Activated CD8-positive, alpha-beta memory T cell treated with anti-CD3 and anti-CD28 coated beads for 24 hours (primary cell): ENCODE data around the gene EPG5.
"Not testable (repeated sequence)": the region's sequence is repeated elsewhere in the genome, so short reads cannot be mapped to it uniquely, and the experiment has no call there.

ENCODE experiments used
- DNase-seq: peaks from one replicate; pipeline ENCODE4 v3.0.0-alpha.2; 2020

EPG5 gene

DNA sequence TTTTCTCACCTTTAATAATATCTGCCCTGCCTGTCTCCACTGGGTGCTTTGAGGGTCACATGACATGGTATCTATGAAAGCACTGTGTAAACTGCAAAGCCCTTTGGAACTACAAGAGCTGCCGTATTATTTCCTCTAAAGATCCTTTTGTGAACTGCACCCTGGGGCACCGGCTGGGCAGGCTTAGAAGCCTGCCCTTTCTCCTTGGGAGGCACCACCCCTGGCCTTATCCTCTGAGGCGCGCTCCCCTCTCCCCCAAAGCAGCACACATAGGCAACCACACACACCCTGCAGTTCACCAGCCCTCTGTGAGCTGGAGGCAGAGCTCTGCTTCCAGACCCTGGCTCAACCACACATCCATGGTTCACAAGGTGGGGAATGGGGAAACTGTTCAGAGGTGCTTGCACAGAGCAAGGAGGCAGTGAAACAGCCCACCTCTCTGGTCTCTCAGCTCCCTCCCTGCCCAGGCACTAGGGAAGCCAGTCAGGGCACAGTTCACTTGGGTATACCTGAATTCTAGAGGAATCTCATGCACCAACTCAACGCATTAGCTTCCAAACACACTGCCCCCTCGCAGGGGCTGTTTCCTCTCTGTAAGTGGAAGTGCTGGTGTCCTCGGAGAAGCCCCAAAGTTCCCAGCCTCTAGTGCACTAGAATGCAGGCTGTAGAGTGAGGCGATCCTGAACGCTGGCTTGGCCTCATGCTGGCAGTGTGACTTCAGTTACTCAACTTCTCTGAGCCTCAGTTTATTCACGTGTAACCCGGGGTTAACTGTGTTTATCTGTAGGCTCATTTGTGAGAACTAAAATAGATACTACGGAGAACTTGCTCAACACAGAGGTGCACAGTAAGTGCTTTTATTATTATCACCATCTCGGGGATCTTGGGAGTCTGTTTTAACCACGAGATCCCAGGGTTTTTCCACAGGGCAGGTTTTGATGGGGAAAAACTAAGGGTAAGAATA is 130.6 kb downstream of the EPG5 start:
- DNase-seq = no peak

DNA sequence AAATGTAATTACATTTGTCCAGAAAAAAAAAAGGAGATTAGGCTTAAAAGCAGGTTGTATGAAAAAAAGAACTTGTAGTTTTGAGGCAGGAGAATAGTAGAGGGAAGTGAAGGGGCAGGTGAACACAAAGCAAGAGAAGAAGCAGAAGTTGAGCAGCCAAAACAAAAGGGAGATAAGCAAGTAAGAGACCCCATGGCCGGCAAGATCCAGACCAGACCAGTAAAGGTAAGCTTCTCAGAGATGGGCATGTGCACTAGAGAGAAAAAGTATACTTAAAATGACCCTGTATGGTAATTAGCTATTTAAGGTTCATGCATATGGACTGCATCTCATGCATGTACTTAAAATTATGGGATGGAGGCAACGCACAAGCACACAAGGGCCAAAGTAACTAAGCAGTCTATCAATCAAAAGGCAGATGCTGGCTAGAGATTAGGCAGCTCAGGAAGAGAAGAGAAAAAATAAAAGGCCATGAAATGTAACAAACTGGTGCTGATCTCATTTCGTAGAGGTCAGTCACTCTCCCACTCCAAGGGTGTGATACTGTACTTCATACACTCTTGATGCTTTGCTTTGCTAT is 132.0 kb downstream of the EPG5 start:
- no peak for DNase-seq

DNA sequence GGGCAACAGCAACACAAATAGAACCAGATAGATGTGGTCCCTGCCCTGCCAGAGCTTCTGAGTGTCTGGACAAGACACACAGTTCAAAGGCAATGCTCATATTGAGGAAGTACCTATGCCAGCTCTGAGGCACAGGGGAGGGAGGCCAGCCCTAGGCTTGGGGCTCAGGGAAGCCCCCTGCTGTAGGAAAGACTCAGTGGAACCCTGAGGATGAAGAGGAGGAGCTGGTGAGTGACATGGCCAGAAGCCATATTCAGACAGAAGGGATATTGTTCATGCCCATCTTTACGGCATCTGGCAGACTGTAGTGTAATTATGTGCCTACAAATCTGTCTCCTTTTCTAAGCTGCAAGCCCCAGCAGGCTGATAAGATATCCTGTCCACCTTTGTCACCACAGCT is 132.8 kb downstream of the EPG5 start:
- no peak for DNase-seq

DNA sequence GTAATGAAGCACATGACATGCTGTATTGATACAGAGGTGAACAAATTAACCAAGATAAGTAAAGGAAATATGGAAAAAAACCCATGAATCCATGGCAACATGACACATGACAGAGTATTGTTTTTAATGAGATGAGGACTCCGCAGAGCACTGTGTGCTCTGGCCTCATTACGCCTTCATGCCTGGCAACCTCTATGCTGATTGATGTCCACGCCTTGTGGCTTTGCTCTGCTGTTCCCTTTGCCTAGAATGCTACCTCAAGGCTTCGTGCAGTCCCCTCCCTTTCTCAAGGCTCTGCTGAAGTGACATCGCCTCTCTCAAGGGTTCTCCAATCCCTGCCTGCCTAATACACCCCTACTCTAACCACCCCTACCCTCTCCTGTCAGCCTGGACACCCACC is 133.3 kb downstream of the EPG5 start:
- DNase-seq = no peak

DNA sequence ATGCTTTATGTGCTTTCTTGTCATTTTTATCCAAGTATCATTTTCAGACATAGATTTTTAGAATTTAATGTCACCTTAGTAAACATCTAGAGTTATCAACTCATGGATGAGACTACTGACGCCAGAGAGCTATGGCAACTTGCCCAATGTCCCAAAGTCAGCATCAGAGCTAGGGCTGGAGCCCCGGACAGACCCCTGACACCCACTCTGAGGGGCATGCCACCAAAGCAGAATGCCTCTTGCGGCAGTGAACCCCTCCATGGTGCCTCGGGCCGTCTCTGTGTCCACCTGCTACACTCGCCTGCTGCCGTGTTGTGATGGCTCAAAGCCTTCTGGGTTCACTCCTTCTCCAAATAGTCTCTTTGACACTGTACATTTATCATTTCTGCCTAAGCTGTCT is 136.2 kb downstream of the EPG5 start:
- DNase-seq = no peak

DNA sequence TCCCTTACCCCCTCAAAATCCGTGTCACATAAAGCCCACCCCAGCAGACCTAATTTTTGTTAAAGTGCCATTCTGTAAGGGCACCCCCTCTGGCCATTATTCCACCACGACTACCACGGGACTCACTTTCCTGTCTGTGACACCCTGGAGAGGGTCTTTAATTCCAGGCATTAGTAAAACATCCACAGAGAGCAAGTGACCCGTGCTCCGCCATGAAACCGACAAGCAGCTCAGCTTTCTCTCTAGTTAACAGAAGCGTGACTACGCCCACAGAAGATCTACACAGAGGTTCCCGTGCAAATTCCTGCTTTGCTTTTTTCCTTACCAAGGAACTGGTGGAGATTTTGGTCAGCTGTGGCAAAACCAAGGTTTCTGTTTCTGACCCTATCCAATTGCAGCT is 137.3 kb downstream of the EPG5 start:
- no peak for DNase-seq

DNA sequence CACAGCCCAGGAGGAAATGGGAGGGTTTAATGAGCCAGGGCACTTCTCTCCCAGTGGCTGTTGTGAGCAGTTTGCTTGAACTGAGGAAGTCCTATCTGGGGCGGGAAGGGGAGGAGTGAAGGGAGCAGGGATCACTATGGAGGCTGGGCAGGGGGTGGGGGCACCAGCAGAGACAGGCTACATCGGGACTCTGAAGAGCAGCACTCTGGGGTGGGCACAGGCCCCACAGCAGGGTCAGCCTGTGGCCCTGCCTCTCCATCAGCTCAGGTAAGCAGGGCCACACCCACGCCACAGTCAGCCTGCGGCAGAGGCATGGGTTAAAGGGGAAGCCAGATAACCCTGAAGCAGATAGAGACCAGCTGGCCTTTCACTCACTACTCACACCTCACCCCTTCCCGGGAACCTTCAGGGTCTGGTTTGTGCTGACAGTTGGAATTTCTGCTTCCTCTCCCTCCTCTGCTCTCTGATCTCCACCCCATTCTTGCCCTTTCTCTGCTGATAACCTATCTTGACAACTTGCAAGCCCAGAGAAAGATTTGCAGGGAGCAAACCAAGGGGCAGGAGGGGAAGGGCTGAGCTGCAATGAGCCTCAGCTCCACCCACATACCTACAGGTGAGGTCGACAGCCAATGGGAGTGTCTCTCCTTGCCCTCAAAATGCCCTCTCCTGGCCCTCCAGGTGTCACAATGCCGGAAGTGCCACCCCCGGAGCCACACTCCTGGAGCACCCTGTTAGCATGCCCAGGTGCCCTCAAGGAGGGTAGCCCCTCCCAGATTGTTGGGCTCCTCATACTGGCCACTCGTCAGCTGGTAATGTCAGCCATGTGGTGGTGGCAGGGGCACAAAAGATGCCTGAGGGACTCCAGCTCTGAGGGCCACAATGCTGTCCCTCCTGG is 138.0 kb downstream of the EPG5 start:
- no peak for DNase-seq

DNA sequence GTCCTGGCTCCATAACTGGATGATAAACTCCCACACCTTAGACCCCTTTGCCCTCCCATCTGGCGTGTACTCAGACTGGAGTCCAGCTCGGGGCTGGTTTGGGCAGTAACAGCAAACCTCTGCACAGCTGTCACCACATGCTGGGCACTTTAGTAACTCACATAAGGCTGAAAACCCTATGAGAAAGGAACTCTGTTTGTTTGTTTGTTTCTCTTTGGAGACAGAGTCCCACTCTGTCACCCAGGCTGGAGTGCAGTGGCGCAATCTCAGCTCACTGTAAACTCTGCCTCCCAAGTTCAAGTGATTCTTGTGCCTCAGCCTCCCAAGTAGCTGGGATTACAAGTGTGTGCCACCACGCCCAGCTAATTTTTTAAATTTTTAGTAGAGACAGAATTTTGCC is 140.4 kb downstream of the EPG5 start:
- DNase-seq = not testable (repeated sequence)

DNA sequence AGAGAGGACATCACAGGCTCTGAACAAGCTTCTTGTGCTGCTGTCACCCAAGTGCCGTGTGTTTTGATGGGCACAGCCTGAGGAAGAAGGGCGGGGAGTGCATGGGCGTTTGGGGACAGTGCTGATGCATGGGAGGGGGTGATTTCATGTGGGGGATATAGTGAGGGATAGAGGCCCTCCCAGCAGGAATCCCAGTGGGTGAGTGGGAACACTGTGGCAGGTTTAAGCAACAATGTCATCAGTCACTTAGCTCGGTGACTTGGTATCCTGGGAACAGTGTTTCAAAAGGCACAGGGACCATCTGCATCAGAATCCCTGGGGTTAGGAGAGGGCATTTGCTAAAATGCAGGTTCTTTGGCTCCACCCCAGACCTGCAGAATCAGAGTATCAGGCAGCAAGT is 141.0 kb downstream of the EPG5 start:
- no peak for DNase-seq

DNA sequence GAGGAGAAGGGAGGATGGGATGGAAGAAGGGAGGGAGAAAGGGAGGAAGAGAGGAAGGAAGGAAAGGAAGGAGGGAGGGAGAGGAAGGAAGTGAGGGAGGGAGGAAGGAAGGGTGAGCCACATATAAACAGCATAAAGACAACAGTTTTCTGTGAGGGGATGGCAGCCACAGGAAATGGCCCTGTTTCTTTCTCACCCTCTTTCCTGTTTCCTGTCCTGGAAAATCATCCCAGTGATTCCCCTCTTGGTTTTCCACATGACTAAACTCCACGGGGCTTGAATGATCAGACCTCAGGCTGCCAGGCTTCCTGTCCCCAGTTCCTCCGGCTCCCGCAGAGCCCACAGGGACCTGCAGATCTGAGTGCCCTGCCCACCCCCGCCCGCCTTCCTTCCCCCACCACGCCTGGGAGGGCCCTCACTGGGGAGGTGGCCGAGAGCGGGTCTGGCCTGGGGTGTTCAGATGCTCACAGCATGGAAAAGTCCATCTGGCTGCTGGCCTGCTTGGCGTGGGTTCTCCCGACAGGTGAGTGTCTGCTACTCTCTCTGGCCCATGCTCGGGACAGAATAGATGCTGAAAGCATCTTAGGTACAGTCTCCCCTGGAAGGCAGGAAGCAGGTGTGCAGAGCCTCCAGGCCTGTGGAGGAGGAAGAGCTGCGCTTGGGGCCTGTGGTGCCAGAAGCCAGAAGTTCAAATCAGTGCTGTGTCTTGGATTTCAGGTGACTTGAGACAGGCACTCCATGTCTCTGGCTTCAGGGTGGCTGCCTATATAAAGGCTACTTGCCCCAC is 141.7 kb downstream of the EPG5 start, which contains the start of gene SIGLEC15:
Gene SIGLEC15 (plus strand): TSS at position 418 of the 787 bp plus-strand sequence. CDS start 54 bp downstream, at position 472.
- DNase-seq = no peak

DNA sequence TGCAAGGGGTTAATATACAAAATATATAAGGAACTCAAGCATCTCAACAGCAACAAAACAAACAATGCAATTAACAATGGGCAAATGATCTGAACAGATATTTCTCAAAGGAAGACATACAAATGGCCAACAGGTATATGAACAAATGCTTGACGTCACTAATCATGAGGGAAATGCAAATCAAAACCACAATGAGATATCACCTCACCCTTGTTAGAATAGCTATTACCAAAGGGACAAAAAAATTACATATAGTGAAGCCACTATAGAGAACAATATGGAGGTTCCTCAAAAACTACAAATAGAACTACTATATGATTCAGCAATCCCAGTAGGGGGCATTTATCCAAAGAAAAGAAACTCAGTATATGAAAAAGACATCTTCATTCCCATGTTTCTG is 145.4 kb downstream of the EPG5 start:
- no peak for DNase-seq

DNA sequence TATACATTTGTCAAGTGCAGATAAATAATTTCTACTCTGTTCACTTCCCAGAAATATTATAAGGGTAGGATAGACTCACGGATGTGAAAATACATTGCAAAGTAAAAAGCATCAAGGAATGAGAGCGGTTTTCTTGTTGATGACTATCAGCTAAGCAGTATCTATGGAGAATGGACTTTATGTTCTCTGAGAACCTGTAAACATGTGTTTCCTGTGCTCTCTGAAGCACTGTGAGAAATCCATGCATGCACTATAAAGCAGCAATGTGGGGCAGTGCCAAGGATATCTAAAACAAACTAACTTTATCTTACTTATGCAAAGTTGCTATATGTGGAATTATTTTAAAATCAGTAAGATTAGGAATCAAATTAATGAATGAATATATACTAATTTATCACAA is 146.1 kb downstream of the EPG5 start:
- no peak for DNase-seq

DNA sequence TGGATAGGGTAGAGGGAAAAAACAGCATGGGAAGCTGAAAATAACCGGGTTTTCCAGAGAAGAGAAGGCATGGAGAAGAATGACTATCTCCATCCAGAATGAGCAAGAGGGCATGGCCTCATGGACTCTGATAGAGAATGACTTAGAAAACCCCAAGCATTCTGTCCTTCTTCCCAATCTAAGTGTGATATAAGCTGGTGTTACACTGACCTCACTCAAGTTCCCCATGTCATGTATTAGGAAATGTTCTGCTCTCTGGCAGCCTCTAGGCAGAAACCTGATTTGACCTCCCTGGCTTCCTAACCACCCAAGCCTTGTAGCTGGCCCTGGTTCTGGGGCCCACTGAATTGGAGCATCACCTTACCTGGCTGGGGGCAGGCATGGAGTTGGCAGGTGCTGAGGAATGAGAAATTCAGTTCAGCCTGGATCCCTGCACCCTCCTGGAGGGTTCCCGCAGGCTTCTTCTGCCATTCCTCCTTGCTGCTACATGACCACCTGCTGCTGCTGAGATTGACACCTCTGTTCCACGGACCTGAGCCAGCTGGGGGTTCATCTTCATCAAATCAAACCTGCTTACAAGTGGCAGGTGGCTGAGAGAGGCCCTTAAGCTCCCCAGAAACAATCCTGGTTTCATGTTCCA is 146.9 kb downstream of the EPG5 start:
- no peak for DNase-seq

DNA sequence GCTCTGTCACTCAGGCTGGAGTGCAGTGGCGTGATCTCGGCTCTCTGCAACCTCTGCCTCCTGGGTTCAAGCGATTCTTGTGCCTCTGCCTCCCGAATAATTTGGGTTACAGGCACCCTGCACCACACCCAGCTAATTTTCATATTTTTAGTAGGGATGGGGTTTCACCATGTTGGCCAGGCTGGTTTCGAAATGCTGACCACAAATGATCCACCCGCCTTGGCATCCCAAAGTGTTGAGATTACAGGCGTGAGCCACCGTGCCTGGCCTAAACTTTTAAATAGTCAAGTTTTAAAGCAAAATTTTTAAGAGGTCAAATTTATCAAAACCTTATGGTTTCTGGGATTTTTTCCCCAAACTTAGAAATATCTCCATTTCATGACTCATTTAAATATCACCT is 148.4 kb downstream of the EPG5 start:
- not testable (repeated sequence) for DNase-seq

DNA sequence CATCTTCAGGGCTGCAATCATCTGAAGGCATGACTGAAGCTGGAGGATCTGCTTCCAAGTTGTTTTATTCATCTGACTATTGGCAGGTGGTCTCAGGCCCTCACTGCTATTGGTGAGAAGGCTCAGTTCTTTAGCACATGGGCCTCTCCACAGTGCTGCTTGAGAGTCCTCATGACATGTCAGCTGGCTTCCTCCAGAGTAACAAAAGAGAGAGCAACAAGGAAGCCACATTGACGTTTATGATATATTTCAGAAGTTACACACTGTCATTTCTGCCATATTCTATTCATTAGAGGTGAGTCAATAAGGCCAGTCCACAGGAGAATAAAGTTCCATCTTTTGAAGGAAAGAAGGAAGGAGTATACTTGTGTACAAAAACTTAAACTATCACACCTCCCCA is 149.6 kb downstream of the EPG5 start:
- no peak for DNase-seq

DNA sequence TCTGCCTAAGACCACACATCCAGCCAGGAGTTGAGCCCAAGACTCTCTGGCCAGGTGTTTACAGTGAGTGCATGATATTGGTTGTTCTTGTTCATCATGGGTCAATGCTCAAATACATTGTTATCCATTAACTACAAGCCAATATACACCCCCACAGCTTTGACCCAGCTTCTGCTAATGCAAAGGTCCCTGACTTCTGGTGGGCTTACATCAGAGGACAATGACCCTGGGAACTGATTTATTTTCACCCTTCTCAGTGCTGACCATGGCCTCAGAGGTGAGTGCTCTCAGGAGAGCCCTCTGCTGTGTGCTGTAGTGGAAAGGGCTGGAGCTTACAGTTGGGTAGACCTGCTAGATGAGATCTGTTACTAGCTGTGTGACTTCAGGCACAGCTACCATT is 152.4 kb downstream of the EPG5 start:
- not testable (repeated sequence) for DNase-seq

DNA sequence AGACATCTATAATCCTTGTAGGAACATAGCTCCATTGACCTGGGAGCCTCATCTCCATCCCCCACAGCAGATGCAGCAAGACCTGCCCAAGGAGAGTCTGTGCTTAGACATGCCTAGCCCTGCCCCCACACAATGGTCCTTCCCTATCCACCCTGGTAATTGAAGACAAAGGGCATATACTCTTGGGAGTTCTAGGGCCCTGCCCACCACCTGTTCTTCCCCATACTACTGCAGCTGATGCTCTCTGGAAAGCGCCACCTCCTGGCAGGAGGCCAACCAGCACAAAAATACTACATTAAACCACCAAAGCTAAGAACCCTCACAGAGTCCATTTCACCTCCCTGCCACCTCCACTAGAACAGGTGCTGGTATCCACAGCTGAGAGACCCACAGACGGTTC is 160.0 kb downstream of the EPG5 start:
- not testable (repeated sequence) for DNase-seq

DNA sequence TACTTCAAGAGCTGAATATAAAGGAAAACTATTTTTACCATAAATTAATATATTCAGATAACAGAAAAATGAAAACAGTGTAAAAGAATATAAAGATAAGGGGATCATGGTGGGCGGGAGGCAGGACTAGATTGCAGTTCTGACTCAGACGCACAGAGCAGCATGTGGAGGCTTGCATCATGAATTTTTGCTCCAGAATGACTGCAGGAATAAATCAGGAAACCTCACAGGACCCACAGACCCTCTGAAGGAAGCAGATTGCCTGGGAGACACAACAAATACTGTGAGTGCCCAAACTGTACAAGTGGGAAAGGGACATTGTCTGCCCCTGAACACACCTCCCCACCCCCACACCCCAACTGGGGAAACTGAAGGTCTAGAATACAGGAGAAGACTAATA is 160.9 kb downstream of the EPG5 start:
- DNase-seq = no peak

DNA sequence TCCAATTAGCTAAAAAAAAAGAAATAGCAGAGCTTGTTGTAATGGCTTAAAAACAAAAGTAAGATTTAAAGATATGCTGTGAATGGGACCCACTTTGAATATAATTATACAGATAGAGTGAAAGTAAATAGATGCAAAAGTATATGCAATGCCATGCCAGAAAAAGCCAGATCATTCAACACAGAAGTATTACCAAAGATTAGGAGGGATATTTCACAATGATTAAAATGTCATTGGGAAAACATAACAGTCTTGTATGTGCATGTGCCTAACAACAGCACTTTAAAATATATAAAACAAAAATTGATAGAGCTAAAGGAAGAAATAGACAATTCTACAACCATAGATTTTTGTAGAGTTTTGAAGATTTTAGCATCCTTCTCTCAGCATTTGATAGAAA is 161.6 kb downstream of the EPG5 start:
- DNase-seq = no peak

DNA sequence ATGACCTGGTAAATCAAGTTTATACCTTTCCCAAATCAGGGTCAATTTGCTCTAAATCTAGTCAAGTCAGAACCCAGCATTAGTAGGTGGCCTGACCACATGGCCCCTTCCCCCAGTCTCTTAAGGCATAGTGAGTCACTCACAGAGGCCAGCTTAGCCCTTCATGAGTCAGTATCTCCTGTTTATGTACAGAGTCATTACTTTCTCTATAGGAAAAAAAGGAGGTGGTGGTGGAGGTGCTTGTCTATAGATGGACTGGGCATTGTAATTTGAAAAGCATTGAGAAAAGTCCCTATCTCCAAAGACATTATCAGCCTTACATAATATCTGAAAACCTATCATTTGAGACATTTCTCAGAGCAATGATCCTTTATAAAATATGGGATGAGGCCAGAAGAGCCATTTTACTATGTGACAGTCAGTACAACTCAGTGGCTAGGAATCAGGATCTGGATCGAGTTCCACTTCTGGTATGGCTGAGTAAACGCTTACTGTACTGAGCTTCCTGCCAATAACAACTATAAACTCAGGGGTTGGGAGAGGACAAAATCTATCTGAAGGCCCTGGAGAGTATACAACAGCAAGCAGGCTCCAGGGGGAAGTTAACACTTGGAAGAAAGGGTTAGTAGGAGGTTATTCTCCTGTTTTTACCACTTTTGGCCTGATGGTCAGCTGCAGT is 164.2 kb downstream of the EPG5 start:
- DNase-seq = no peak

DNA sequence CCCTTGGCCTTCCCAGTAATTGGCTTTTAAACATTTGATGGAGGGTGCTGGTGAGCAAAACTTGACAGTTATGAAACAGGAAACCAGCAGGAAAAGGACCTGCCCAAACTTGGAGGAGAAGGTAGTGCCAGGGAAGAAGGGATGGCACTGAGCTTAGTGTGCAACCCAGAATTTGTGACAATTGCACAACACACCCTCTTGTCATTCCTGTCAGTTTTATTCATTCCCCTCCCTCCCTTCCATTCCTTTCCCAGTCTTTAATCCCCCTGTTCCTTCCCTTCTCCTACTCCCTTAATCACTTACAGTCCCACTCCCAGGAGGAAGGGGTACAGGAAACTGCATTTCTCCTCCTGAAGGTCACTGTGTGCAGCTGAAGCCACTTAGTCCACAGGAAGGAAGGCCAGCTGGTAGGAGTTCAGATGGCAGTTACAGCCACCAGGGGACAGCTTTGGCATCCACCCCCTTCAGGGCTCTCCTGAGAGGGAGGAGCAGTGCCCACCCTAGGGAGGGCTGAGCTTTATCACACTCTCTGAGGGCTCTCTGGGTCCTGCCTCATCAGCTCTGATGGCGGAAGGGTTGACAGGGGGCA is 165.6 kb downstream of the EPG5 start:
- no peak for DNase-seq
